OCI-LY3 (cell line): ENCODE results near the gene CASS4.

Experiments
- CTCF ChIP-seq: fragments of 200-600, 300-600 bp; sonication (generic); IDR thresholded peaks from 2 replicates; pipeline ENCODE4 v1.5.1; 2014; ENCODE audit warnings: antibody characterized with exemption, low read length, low read depth
- EZH2phosphoT487 ChIP-seq: fragments of 200-600 bp; shearing (Covaris generic); IDR thresholded peaks from 2 replicates; pipeline ENCODE4 v1.6.1; 2018; ENCODE audit warnings: antibody characterized with exemption, mixed run types, low read depth

GRCh38 chr20:56373942-56374341 lies 38.1 kb upstream of the CASS4 start:
- no peak for TF ChIP-seq CTCF
- no peak for TF ChIP-seq EZH2phosphoT487
